GM12873 (cell line): ENCODE measurements around the gene ASB17.

Source experiments
- TF ChIP-seq, protein P1 (sequence below): IDR thresholded peaks from 2 replicates; pipeline ENCODE4 v1.5.1; 2012; ENCODE audit warnings: low read depth, mild to moderate bottlenecking, moderate library complexity, low read length, control low read depth; ENCODE audit not compliant: insufficient read depth; ENCODE audit errors: missing control alignments

ASB17 gene

DNA sequence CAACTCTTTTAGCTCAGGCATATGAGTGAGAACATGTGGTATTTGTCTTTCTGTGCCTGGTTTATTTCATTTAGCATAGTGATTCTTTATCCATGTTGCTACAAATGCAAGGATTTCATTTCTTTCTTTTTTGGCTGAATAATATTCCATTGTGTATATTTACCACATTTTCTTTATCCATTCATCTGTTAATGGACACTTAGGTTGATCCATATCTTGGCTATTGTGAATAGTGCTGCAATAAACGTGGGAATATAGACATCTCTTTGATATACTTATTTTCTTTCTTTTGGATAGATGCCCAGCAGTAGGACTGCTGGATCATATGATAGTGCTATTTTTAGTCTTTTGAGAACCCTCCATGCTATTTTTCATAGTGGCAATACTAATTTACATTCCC is 30.8 kb downstream of the ASB17 start:
- TF ChIP-seq, protein P1, sequence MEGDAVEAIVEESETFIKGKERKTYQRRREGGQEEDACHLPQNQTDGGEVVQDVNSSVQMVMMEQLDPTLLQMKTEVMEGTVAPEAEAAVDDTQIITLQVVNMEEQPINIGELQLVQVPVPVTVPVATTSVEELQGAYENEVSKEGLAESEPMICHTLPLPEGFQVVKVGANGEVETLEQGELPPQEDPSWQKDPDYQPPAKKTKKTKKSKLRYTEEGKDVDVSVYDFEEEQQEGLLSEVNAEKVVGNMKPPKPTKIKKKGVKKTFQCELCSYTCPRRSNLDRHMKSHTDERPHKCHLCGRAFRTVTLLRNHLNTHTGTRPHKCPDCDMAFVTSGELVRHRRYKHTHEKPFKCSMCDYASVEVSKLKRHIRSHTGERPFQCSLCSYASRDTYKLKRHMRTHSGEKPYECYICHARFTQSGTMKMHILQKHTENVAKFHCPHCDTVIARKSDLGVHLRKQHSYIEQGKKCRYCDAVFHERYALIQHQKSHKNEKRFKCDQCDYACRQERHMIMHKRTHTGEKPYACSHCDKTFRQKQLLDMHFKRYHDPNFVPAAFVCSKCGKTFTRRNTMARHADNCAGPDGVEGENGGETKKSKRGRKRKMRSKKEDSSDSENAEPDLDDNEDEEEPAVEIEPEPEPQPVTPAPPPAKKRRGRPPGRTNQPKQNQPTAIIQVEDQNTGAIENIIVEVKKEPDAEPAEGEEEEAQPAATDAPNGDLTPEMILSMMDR = no peak

DNA sequence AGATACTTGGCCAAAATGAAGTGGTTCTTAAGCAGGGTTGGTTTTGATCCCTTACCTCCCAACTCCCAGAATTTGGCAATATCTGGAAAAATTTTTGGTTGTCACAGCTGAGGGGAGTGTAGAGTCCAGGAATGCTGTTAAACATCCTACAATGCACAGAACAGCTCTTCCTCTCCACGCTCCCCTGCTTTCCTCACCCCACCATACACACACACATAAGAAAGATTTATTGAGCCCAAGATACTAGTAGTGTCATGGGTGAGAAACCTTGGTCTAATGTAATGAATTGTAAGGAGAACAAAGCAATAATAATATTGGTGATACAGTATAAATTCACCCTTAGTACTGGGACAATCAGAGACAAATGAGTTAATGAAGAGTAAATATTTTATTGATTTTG is 47.8 kb downstream of the ASB17 start:
- TF ChIP-seq, protein P1 = no peak

DNA sequence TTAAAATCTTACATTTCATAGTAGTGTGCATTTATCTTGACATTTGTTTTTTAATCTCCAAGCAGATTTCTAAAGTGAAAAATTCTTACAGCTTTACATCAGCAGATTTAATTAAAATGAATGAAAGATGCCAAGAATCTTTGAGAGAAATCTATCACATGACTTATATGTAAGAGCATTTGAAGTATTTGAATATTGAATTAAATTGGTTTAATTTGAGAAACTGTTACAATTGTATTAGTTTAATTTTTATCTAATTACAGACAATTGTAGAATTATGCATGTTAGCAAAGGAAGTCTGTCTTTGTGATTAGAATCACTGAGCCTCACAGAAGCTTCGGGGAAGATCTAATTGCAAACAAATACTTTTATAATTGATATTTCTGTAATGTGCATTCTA is 52.2 kb downstream of the ASB17 start:
- TF ChIP-seq, protein P1 = no peak

DNA sequence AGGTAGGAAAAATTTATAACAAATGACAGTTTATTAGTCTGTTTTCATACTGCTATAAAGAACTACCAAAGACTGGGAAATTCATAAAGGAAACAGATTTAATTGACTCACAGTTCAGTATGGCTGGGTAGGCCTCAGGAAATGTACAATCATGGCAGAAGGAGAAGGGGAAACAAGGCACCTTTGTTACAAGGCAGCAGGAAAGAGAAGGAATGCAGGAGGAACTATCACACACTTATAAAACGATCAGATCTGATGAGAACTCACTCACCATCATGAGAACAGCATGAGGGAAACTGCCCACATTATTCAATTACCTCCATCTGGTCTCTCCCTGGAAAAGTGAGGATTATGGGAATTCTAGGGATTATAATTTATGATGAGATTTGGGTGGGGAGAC is 61.3 kb downstream of the ASB17 start:
- TF ChIP-seq, protein P1 = no peak
